Subcutaneous adipose tissue (tissue), 4 donors: Measurements from ENCODE around the gene KCNG1. TPM values are rescaled to one million over a fixed set of nuclear protein-coding genes. Genes with fewer than 3 reads are reported as not detected.

Source experiments
- total RNA-seq, 4 donors: library from RNA; depleted of rRNA; stranded (reverse); fragments of >200 nt; gene quantifications; one replicate each; pipeline ENCODE4 v1.1.0, GENCODE V29; 2016
- TF ChIP-seq, protein P1 (sequence below): fragments of 450-650 bp; IDR thresholded peaks from one replicate; pipeline ENCODE4 v1.5.1; 2016; ENCODE audit warnings: low read depth, mild to moderate bottlenecking, control low read depth, antibody characterized with exemption, moderate library complexity

KCNG1 gene
- total RNA-seq, 4 donors from 2014 or later, result 0.34 TPM; not detected in 3

DNA sequence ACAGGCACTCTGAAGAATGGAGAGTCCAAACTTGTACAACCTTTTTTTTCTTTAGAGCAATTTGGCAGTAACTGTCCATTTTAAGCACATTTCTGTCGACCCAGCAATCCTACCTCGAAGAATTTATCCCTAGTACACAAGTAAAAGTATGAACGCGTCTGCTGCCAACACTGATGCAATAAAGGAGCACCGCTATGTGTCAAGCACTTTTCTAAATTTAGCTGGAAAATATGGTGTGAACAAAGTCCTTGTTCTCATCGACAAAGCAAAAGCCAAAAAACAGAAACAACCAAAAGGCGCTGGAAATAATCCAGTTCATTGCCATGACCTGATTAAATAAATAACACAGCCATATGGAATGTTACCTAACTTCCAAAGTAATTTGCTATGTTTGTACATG is 65.6 kb downstream of the KCNG1 start:
- TF ChIP-seq, protein P1, sequence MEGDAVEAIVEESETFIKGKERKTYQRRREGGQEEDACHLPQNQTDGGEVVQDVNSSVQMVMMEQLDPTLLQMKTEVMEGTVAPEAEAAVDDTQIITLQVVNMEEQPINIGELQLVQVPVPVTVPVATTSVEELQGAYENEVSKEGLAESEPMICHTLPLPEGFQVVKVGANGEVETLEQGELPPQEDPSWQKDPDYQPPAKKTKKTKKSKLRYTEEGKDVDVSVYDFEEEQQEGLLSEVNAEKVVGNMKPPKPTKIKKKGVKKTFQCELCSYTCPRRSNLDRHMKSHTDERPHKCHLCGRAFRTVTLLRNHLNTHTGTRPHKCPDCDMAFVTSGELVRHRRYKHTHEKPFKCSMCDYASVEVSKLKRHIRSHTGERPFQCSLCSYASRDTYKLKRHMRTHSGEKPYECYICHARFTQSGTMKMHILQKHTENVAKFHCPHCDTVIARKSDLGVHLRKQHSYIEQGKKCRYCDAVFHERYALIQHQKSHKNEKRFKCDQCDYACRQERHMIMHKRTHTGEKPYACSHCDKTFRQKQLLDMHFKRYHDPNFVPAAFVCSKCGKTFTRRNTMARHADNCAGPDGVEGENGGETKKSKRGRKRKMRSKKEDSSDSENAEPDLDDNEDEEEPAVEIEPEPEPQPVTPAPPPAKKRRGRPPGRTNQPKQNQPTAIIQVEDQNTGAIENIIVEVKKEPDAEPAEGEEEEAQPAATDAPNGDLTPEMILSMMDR, result no peak

DNA sequence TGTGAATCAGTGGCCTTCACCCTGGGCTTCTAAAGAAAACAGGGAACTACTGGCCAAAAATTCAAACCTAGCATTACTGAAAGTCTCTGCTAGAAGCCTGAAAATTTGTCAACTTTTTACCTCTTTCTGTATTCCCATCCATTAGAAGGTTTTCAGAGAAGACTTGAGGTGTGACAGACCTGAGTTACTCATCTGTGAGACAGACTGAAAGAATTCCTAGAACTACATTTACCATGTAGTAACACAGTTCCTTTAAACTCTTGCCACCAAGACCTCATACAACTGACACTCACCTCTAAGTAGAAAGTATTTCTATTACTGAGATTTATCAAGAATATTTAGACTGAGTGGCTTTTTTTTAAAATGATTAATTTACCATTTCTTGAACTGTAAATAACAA is 69.1 kb downstream of the KCNG1 start:
- TF ChIP-seq, protein P1, result no peak

Other genes with a start within 250 kb of the KCNG1 start
- gene BCAS4, start 228.0 kb downstream of the KCNG1 start, total RNA-seq, result 10 to 100 TPM in 1 of 4 donors, 1 to 10 TPM in 2, under 1 TPM in 1; 0.49 to 14.8 (median 4.3) TPM
- gene ADNP, start 91.7 kb downstream of the KCNG1 start, total RNA-seq, result 10 to 100 TPM; 48.2 to 54.9 (median 52.7) TPM
- gene DPM1, start 64.6 kb downstream of the KCNG1 start, total RNA-seq, result 10 to 100 TPM; 40.6 to 73.7 (median 48.6) TPM
- gene MOCS3, start 64.3 kb downstream of the KCNG1 start, total RNA-seq, result 1 to 10 TPM; 2.1 to 4.2 (median 3.4) TPM